Transverse colon (tissue), 4 donors: ENCODE data around the gene OPRM1. TPM values are rescaled to one million over a fixed set of nuclear protein-coding genes. Genes with fewer than 3 reads are reported as not detected.
A peak's percentile ranks its signal among the peaks of the same experiment; 100 is the strongest.

Experiments used
- DNase-seq: peaks from one replicate; pipeline ENCODE4 v3.0.0-alpha.2; 2019
- H3K27ac ChIP-seq, 4 donors: fragments of 200-600 bp; sonication (generic); 2 replicates each; pipeline ENCODE4 v1.5.1; 2016 to 2018; ENCODE audit warnings: inconsistent platforms in 4 of 4
- H3K27me3 ChIP-seq: fragments of 200-600 bp; sonication (generic); 2 replicates; pipeline ENCODE4 v1.5.1; 2017; ENCODE audit warnings: inconsistent platforms
- H3K36me3 ChIP-seq, 4 donors: fragments of 200-600 bp; sonication (generic); 2 replicates each; pipeline ENCODE4 v1.5.1; 2017 to 2019; ENCODE audit warnings: inconsistent platforms in 4 of 4
- H3K4me1 ChIP-seq, 4 donors: fragments of 200-600 bp; sonication (generic); 2 replicates each; pipeline ENCODE4 v1.5.1; 2017 to 2020; ENCODE audit warnings: inconsistent platforms in 4 of 4
- H3K4me3 ChIP-seq, 4 donors: fragments of 200-600 bp; sonication (generic); 1 replicate in 1 of 4; 2 replicates in 3 of 4; pipeline versions ENCODE4 v1.5.1 to v1.6.1; 2017 to 2019; ENCODE audit warnings: inconsistent platforms in 4 of 4
- H3K9me3 ChIP-seq, 2 donors: fragments of 200-600 bp; sonication (generic); 2 replicates each; pipeline ENCODE4 v1.5.1; 2017 to 2019; ENCODE audit warnings: inconsistent platforms in 2 of 2
- EP300 ChIP-seq: sonication (generic); formaldehyde crosslinking; IDR thresholded peaks from one replicate; pipeline ENCODE4 v1.6.1; 2017; ENCODE audit warnings: antibody characterized with exemption, low read depth
- POLR2A ChIP-seq: fragments of 450-650 bp; IDR thresholded peaks from one replicate; pipeline ENCODE4 v1.6.1; 2016; ENCODE audit warnings: antibody characterized with exemption, mild to moderate bottlenecking, moderate library complexity
- POLR2AphosphoS5 ChIP-seq, 3 donors: sonication (generic); formaldehyde crosslinking; IDR thresholded peaks; one replicate each; pipeline ENCODE4 v1.6.1; 2016; ENCODE audit warnings: antibody characterized with exemption in 3 of 3
- WGBS, 2 donors: methylation state at CpG; one replicate each; pipeline ENCODE4 v1.1.5; 2018; ENCODE audit warnings: low coverage in 1 of 2; 5-methylcytosine and 5-hydroxymethylcytosine counted together
- in situ Hi-C, 4 donors: fragments of 200-750 bp; cut with MboI; loops; one replicate each; pipeline versions ENCODE4 v1.15.0 to v1.15.1; 2017; ENCODE audit warnings: low sequenced_read_pairs in 3 of 4, low pct_ligation_motif_present in 1 of 4, low pct_unique_long_range_greater_than_20kb in 1 of 4
- intact Hi-C: fragments of 100-400 bp; cut with DNase I; formaldehyde crosslinking; loops from one replicate; pipeline ENCODE4 v1.15.1; 2023; ENCODE audit warnings: low total_unique reads
- total RNA-seq, 4 donors: library from RNA; depleted of rRNA; stranded (reverse); fragments of >200 nt; gene quantifications; one replicate each; pipeline ENCODE4 v1.1.0, GENCODE V29; 2016
- TF ChIP-seq, protein P1 (sequence below), 5 experiments: fragments of 200-600 bp in 3 of 5; fragments of 450-650 bp in 2 of 5; sonication (generic) in 3 of 5; IDR thresholded peaks; 1 replicate in 2 of 5; 2 replicates in 3 of 5; pipeline ENCODE4 v1.5.1; 2016 to 2017; ENCODE audit warnings: antibody characterized with exemption in 5 of 5, inconsistent platforms in 3 of 5, mild to moderate bottlenecking in 2 of 5, moderate library complexity in 1 of 5

OPRM1 gene
- total RNA-seq, 4 donors from 2014 or later, result 0.64 TPM; not detected in 3

DNA sequence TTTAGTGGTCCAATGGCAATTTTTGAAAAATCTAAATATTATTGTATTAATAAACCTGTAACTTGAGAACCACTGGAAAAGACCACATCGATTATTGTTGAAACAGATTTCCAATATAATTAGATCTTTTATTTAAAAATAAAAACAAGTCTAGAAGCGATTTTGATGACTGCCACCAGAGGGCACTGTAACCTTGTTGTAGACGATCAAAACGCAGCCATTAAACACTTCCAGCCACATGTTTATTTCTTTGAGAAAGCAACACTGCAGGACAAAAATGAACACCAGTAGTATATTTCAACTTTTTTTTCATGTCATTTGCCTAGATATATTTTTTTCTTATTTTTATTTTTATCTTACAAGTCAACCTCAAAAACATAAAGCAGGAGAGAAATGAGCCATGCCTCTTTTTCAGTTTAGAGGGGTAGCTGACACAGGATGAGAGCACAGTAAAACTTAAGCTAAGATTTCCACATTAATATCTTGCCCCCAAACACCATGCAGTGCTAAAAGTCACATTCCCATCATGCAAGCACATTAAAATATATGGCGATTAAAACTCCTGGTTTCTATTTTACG lies 115.4 kb downstream of the OPRM1 start:
- no peaks in the 10 kb centered on the region for H3K36me3 ChIP-seq
- DNase-seq, result peak; percentile 65
- peaks cover 0 to 17% (median 4%) of the 10 kb centered on the region in 4 donors for H3K4me1 ChIP-seq
- no peak overlapping the region for H3K27ac ChIP-seq
- WGBS, 2 donors, result 29 to 33% methylated on average over 6 of the region's 6 CpGs
- no peaks in the 10 kb centered on the region for H3K9me3 ChIP-seq
- H3K4me3 ChIP-seq, result no peak overlapping the region
- TF ChIP-seq EP300, result no peak
- TF ChIP-seq, protein P1, sequence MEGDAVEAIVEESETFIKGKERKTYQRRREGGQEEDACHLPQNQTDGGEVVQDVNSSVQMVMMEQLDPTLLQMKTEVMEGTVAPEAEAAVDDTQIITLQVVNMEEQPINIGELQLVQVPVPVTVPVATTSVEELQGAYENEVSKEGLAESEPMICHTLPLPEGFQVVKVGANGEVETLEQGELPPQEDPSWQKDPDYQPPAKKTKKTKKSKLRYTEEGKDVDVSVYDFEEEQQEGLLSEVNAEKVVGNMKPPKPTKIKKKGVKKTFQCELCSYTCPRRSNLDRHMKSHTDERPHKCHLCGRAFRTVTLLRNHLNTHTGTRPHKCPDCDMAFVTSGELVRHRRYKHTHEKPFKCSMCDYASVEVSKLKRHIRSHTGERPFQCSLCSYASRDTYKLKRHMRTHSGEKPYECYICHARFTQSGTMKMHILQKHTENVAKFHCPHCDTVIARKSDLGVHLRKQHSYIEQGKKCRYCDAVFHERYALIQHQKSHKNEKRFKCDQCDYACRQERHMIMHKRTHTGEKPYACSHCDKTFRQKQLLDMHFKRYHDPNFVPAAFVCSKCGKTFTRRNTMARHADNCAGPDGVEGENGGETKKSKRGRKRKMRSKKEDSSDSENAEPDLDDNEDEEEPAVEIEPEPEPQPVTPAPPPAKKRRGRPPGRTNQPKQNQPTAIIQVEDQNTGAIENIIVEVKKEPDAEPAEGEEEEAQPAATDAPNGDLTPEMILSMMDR (IDR thresholded peaks at IDR 0.05), result peak; percentile 78 to 92 (median 85)
- no peaks in the 10 kb centered on the region for H3K27me3 ChIP-seq
- in situ Hi-C loops (loop anchor here in 3 of 4 donors (10.0 to 25.0 kb wide), 4 partner anchors 120 to 508 kb away; partner anchors contain the start of gene IPCEF1 (in 1 of the 3)), intact Hi-C loops (loop anchor here (10.0 kb wide), 3 partner anchors 120 to 520 kb away; no protein-coding TSS in a partner anchor)

DNA sequence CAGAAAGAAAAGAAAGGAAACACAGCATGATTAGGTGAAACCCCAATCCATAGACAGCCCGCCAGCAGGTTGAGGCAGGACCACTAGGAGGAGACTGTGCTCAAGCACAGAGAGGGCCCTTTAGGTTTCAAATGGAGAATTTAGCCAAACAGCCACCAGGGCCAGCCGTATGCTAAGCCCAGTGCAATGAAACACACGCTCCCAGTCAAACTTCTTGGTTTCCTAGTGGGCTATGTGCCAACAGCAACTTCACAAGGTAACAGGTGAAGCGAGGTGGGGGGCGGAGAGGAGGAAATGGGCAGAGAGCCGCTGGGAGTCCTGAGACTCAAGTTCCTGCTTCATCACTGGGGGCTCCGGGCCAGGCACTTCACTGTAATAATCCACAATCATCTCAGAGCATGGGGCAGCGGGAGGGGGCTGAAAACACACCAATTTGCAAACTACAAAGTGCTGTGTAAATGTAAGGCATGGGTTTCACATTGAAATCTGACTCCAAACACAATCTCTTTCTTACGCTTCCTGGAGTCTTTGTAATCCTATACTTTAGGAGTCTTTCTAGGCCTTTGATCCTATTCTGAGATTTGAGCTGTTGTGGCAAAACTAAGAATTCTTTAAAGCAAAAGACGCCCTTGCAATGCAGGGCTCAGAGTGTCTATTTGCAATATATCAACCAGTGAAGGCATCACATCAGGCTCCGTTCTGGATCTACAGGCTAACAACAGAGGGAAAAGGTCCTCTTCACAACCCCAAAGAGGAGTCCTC lies 117.3 kb downstream of the OPRM1 start:
- intact Hi-C loops (loop anchor here (10.0 kb wide), 3 partner anchors 118 to 518 kb away; no protein-coding TSS in a partner anchor), in situ Hi-C loops (loop anchor here (5.0 to 25.0 kb wide), 5 partner anchors 118 to 506 kb away; partner anchors contain the start of gene IPCEF1 (in 1 of the 4))
- Histone ChIP-seq H3K27me3 (no peaks in the 10 kb centered on the region), H3K4me3 (no peak overlapping the region), H3K9me3 (no peaks in the 10 kb centered on the region), H3K27ac (peak overlapping the region; percentile 6 to 42 (median 20)), H3K4me1 (peaks cover 0 to 17% (median 4%) of the 10 kb centered on the region in 4 donors), H3K36me3 (no peaks in the 10 kb centered on the region)
- WGBS, 2 donors, result 43 to 51% methylated on average over 9 to 11 of the region's 11 CpGs
- peak; percentile 47 for DNase-seq
- TF ChIP-seq, protein P1 (IDR thresholded peaks at IDR 0.05), result peak; percentile 38 to 66 (median 49)
- TF ChIP-seq POLR2A (no peak), POLR2AphosphoS5 (IDR thresholded peaks at IDR 0.05) (no peak)

DNA sequence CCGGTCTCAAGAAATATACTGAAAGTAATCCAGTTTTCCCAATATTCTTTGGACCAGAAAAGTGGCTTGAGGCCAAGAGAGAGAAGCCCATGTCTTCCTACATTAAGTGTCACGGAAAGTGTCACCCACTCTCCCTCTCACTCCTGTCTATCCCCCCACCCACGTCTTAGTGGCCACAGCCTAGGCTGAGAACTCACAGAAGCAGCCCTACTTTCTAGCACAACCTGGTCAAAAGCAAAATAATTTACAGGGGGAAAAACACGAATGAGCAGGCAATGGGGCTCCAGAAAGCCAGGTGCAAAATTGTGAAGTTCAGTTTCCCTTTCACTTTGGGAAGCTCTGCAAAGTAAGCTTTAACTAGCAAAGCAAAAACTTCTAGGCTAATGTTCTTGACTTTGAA lies 118.0 kb downstream of the OPRM1 start:
- peak overlapping the region; percentile 6 to 42 (median 20) for H3K27ac ChIP-seq
- no peaks in the 10 kb centered on the region for H3K36me3 ChIP-seq
- in situ Hi-C loops (loop anchor here (5.0 to 25.0 kb wide), 5 partner anchors 118 to 505 kb away; partner anchors contain the start of gene IPCEF1 (in 1 of the 4)), intact Hi-C loops (loop anchor here (10.0 kb wide), 3 partner anchors 118 to 518 kb away; no protein-coding TSS in a partner anchor)
- H3K27me3 ChIP-seq, result no peaks in the 10 kb centered on the region
- peak overlapping the region in 1 of 4 donors; percentile 10 for H3K4me3 ChIP-seq
- no peak for DNase-seq
- WGBS, 2 donors, result 36 to 45% methylated on average over 3 to 4 of the region's 4 CpGs
- TF ChIP-seq POLR2AphosphoS5 (IDR thresholded peaks at IDR 0.05) (no peak), EP300 (no peak), POLR2A (no peak)
- TF ChIP-seq, protein P1 (IDR thresholded peaks at IDR 0.05), result no peak
- H3K4me1 ChIP-seq, result peaks cover 0 to 17% (median 4%) of the 10 kb centered on the region in 4 donors
- H3K9me3 ChIP-seq, result no peaks in the 10 kb centered on the region

DNA sequence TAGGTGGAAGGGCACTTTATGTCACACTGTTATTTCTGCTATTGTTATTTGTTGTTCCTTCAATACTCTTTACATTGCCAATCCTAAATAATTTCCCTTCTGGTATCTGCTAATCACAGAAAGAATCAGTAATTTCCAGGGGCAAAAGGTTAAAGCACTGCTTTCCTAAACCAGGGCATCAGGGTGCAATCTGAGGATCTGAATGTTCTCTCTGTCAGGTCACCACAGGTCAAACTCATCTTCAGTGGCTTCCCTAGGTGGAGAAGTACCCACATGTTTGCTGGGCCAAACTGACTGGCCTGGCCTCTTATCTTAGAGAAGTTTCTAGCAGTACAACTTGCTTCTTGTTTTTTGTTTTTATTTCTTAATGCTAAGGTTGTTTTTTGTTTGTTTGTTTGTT lies 118.7 kb downstream of the OPRM1 start:
- no peaks in the 10 kb centered on the region for H3K36me3 ChIP-seq
- intact Hi-C loops (loop anchor here (10.0 kb wide), 3 partner anchors 117 to 517 kb away; no protein-coding TSS in a partner anchor), in situ Hi-C loops (loop anchor here (5.0 to 25.0 kb wide), 5 partner anchors 117 to 505 kb away; partner anchors contain the start of gene IPCEF1 (in 1 of the 4))
- no peak overlapping the region for H3K4me3 ChIP-seq
- peaks cover 0 to 17% (median 4%) of the 10 kb centered on the region in 4 donors for H3K4me1 ChIP-seq
- no peak for DNase-seq
- H3K27me3 ChIP-seq, result no peaks in the 10 kb centered on the region
- TF ChIP-seq, protein P1 (IDR thresholded peaks at IDR 0.05), result no peak
- no peak for TF ChIP-seq POLR2AphosphoS5 (IDR thresholded peaks at IDR 0.05)
- TF ChIP-seq EP300, result no peak
- TF ChIP-seq POLR2A, result no peak
- H3K9me3 ChIP-seq, result no peaks in the 10 kb centered on the region
- H3K27ac ChIP-seq, result peak overlapping the region; percentile 6 to 42 (median 20)
